HG03103 (cell line): ENCODE results near the gene ITIH5.
"Not testable (repeated sequence)": the region's sequence is repeated elsewhere in the genome, so short reads cannot be mapped to it uniquely, and the experiment has no call there.

Experiments
- ATAC-seq: cut with Tn5 transposase; IDR thresholded peaks from one replicate; pipeline ENCODE4 v1.9.1; 2021; ENCODE audit warnings: low read depth; ENCODE audit not compliant: unreplicated experiment

Gene ITIH5

GRCh38 chr10:7666253-7667023, at the start of gene ITIH5:
Gene ITIH5, minus strand, starts transcription at chr10:7666966. Its CDS starts 74 bp downstream, at chr10:7666892.
- no peak for ATAC-seq

DNA sequence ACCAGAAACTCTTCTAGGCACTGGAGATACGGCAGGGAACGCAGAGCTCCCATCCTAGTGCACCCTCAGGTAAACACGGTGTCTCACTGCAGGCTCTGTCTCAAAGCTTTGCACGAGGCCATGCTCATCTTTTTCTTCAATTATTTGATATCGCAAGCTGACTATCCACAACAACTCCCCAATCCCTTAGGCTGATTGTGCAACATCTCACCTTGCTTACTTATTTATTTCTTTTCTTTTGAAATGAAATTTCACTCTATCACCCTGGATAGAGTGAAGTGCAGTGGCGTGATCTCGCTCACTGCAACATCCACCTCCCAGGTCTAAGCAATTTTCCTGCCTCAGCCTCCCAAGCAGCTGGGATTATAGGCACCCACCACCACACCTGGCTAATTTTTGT, 48.7 kb upstream of the ITIH5 start:
- no peak for ATAC-seq

DNA sequence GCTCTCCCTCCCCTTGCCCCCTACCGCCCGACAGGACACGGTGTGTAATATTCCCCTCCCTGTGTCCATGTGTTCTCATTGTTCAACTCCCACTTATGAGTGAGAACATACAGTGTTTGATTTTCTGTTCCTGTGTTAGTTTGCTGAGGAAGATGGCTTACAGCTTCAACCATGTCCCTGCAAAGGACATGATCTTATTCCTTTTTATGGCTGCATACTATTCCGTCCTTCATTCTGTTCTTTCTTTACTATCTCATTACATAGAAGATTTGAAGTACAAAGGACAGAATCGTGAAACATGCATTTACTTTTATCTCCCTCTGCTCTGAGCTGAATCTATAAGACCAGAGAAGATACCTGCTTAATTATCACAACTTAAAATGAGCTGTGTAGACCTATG, 44.3 kb upstream of the ITIH5 start:
- not testable (repeated sequence) for ATAC-seq

GRCh38 chr10:7710446-7710845, 43.7 kb upstream of the ITIH5 start:
- no peak for ATAC-seq

- ATAC-seq: no peak
Observed at GRCh38 chr10:7708832-7709231, 42.1 kb upstream of the ITIH5 start.

DNA sequence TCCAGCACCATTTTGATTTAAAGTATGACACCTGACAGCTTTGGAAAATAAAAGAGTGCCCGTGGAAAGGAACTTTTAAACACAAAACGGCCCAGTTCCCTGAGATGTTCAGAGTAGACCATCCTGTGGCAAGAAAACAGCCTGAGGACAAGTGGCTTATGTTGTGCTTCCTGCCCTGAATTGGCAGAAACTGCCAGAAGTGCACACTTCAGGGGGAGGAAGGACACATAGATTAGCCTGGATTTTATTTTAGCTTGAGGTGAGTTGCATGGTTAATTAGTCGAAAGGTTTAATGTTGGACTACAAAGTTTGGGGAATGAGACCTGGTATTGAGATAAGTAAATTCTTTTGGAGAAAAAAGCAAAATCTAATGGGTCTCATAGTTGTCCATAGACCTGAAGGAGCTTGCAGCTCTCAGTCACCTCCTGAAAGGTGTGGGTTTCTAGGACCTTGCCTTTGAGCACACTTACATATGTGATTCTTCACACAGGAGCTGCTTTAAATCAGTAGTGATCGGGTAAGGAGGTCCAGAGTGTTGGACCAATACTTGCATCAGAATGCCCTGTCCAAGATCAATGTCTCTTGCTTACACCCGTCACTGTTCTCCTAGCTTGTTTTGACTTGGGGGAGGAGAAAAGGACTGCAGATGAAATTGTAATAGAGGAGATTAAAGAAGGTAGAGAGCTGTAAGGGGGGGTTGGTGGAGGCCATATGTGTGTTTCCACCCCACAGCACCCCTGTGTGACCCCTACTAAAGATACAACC, 41.3 kb upstream of the ITIH5 start:
- no peak for ATAC-seq

DNA sequence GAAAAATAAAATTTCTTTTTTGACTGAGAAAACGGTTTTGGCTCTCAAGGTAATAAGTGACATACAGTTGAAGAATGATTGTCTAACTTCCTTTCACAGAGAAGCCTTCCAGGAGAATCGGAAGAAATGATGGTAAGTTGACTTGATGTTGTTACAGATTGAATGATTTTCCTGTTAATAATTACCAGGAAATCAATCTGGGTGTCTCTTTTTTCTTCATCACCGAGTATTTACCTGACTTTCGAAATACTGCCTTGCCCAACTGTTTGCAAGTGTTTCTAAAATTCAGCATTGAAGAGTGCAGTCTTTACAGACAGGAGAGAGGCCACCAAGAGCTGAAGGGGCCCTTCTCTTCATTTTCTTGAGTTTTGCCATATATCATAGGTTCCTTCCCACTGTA, 40.3 kb upstream of the ITIH5 start:
- ATAC-seq: no peak

- no peak for ATAC-seq
Observed at GRCh38 chr10:7706534-7707073, 39.8 kb upstream of the ITIH5 start.

- no peak for ATAC-seq
Observed at GRCh38 chr10:7705341-7705740, 38.6 kb upstream of the ITIH5 start.

GRCh38 chr10:7704071-7705016, 37.6 kb upstream of the ITIH5 start:
- ATAC-seq: no peak

DNA sequence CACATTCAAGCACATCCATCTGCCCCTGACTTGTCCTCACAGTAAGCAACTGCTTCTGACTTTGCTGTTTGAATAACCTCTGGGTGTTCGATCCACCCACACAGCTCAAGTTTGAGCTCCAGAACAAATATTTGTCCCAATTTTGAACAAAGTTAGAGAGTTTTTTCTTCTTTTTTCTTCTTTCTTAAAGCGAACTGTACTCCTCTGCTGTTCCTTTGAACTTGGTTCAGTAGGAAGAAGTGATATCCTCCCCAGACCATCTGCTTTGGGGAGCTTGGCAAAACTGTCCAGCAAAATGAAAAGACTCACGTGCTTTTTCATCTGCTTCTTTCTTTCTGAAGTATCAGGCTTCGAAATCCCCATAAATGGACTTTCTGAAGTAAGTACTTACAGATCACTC, 36.4 kb upstream of the ITIH5 start, which contains the start of gene ITIH2:
TSS of gene ITIH2 (plus strand) at position 177 of the 400 bp plus-strand sequence. CDS start at position 296, 119 bp downstream.
- ATAC-seq: no peak

DNA sequence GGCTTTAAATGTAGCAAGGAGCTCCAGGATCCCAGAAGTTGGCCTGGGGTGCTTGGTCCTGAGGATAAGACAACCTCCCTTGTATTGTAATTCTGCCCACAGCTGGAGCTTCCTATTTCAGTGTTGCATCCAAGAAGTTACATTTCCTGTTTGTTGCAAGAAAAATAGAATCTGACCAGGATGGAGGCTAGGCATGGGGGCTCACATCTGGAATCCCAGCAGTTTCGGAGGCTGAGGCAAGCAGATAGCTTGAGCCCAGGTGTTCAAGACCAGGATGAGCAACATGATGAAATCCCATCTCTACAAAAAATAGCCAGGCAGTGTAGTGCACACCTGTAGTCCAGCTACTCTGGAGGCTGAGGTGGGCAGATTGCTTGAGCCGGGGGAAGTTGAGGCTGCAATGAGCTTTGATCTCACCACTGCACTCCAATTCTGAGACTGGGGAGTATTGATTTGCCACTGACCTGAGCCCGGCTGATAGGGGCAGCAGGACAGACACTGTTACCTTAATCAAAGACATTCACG, 35.6 kb upstream of the ITIH5 start:
- no peak for ATAC-seq

DNA sequence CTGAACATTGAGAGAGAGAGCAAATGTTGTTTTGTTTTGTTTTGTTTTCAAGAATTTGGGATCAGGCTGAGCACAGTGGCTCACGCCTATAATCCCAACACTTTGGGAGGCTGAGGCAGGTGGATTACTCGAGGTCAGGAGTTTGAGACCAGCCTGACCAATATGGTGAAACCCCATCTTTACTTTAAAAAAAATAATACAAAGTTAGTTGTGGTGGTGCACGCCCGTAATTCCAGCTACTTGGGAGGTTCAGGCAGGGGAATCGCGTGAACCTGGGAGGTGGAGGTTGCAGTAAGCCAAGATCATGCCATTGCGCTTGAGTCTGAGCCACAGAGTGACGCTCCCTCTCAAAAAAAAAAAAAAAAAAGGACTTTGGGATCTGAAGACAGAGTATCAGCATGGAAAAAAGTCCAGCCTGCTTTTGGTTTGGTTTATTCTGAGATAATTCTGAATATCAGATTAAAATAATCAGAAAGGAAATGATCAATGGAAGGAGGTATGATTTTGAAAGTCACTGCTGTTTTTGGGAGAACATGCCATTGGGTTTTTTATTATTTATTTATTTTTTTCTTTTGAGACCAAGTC, 34.5 kb upstream of the ITIH5 start:
- ATAC-seq: no peak

DNA sequence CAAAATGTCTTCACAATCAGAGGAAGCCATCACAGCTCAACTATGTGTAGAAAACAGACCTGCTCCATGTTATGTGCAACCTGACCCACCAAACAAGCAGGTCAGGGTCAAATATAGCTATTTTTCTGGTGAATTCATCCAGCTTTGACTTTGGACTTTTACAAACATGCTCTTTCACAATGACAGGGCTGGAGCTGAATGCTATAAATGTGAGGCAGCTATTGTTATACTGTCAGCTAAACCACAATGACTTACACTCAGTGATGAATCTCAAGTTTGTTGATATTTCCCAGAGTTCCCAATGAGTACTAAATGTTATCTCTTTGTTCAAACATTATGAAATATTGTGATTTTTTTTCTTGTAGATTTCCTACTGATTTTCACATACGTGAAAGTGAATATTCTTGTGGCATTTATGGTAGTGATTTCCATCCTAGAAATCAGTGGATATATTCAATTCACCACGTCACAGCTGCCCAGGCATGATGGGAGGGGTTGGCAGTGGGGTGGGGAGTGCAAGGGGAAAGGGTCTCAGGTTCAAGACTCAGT, 33.9 kb upstream of the ITIH5 start:
- no peak for ATAC-seq

DNA sequence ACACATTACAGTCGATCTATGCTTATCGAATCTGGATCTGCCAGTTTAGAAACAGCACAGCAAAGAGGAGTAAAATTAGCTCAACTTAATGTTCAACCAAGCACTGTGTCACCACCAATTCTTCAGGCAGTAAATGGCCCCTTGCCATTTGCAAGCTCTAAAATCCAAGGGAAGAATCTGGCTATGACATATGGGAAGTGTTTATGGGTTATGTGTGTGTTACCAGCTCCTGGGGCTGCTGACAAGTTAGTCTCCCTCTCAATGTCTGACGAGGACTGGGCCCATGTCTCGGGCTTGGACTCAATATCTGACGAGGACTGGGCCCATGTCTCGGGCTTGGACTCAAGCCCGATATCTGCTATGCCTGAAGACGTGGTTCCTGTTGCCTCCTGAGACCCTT, 30.7 kb upstream of the ITIH5 start:
- ATAC-seq: no peak

DNA sequence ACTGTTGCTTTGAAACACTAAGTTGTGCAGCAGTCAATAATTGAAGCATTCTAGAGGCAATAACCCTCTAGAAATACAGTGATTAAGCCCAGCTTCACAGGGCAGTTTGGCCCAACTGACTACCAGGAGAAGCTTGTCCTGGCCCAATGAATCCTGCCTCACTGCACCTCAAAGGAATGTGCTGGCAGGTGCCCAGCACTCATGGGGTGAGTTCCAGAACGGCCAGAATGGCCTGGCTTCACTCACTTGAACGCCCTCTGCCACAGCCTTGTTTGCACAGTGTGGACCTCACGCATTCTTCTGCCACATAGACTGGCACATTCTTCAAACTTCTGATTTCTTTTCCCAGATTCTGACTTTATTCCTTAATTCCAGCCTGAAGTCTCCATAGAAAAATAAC, 29.8 kb upstream of the ITIH5 start:
- ATAC-seq: no peak

DNA sequence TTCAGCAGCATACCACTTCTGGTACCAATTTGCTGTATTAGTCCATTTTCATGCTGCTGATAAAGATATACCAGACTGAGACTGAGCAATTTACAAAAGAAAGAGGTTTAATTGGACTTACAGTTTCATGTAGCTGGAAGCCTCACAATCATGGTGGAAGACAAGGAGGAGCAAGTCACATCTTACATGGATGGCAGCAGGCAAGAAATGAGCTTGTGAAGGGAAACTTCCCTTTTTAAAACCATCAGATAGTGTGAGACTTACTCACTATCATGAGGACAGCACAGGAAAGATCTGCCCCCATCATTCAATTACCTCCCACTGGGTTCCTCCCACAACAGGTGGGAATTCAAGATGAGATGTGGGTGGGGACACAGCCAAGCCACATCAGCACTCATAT, 26.4 kb upstream of the ITIH5 start:
- not testable (repeated sequence) for ATAC-seq

GRCh38 chr10:7692368-7692767, 25.6 kb upstream of the ITIH5 start:
- ATAC-seq: not testable (repeated sequence)

DNA sequence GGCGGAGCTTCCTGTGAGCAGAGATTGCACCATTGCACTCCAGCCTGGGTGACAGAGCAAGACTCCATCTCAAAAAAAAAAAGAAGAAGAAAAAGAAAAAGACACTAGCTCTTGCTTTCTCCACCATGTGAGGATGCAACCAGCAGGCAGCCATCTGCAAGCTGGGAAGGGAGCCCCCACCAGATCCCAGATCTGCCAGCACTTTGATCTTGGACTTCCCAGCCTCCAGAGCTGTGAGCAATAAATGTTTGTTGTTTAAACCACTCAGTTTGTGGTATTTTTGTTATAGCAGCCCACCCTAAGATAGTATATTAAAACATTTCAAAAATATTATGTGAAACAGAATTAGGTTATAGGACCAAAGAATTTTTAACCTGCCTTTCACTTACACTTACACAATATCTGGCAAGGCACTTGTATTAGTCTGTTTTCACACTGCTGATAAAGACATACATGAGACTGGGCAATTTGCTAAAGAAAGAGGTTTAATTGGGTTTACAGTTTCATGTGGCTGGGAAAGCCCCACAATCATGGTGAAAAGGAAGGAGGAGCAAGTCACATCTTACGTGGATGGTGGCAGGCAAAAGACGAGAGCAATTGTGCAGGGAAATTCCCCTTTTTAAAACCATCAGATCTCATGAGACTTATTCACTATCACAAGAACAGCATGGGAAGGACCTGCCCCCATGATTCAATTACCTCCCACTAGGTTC, 24.3 kb upstream of the ITIH5 start:
- ATAC-seq: not testable (repeated sequence)
